Measurements from ENCODE around the gene RDX.
"Not testable (repeated sequence)": the region's sequence is repeated elsewhere in the genome, so short reads cannot be mapped to it uniquely, and the experiment has no call there.

The RDX gene

GRCh38 chr11:110293389-110293788, 3.0 kb downstream of the RDX start:
- no peak overlapping the region for H3K4me3 ChIP-seq (ENCODE audit: insufficient read depth, low read length, poor library complexity, severe bottlenecking)

GRCh38 chr11:110292146-110292545, 4.3 kb downstream of the RDX start:
- H3K36me3 ChIP-seq (ENCODE audit: low read length); H3K9me3 ChIP-seq (ENCODE audit: insufficient read depth, low read length); H4K20me1 ChIP-seq (ENCODE audit: low read depth, low read length); H3K27ac ChIP-seq (ENCODE audit: low read depth, low read length); H3K4me3 ChIP-seq (ENCODE audit: insufficient read depth, low read length, poor library complexity, severe bottlenecking); H3K9ac ChIP-seq (ENCODE audit: low read length); H3K9me2 ChIP-seq (replicated peaks; ENCODE audit: insufficient read depth, low read length); H3F3A ChIP-seq (ENCODE audit: insufficient read depth); H3K79me2 ChIP-seq (ENCODE audit: insufficient read depth, low read length); H3K27me3 ChIP-seq (ENCODE audit: low read length); H2AFZ ChIP-seq (ENCODE audit: low read depth, low read length, severe bottlenecking); H3K4me2 ChIP-seq (ENCODE audit: low read depth, low read length, poor library complexity, severe bottlenecking): not testable (repeated sequence)

More at GRCh38 chr11:110293389-110293788, 3.0 kb downstream of the RDX start:
- Histone ChIP-seq H3K36me3 (ENCODE audit: low read length) (no peaks in the 10 kb centered on the region), H3K27me3 (ENCODE audit: low read length) (no peaks in the 10 kb centered on the region), H3K9me3 (ENCODE audit: insufficient read depth, low read length) (no peaks in the 10 kb centered on the region), H3K27ac (ENCODE audit: low read depth, low read length) (no peak overlapping the region), H3K9ac (ENCODE audit: low read length) (no peak overlapping the region), H3K79me2 (ENCODE audit: insufficient read depth, low read length) (no peaks in the 10 kb centered on the region), H3K4me2 (ENCODE audit: low read depth, low read length, poor library complexity, severe bottlenecking) (no peak overlapping the region), H3K9me2 (replicated peaks; ENCODE audit: insufficient read depth, low read length) (no peaks in the 10 kb centered on the region), H3F3A (ENCODE audit: insufficient read depth) (no peaks in the 10 kb centered on the region; the same call in none of the 2 replicates), H4K20me1 (ENCODE audit: low read depth, low read length) (0 out of 2 replicates have a peak, but pooled peaks cover 8% of the 10 kb centered on the region), H2AFZ (ENCODE audit: low read depth, low read length, severe bottlenecking) (no peak overlapping the region)
- TF ChIP-seq CTCF (IDR thresholded peaks at IDR 0.05; ENCODE audit: insufficient read depth, low read length, poor library complexity, severe bottlenecking), result no peak
- TF ChIP-seq EZH2phosphoT487 (conservative IDR thresholded peaks at IDR 0.05; ENCODE audit: low read length), result no peak

DNA sequence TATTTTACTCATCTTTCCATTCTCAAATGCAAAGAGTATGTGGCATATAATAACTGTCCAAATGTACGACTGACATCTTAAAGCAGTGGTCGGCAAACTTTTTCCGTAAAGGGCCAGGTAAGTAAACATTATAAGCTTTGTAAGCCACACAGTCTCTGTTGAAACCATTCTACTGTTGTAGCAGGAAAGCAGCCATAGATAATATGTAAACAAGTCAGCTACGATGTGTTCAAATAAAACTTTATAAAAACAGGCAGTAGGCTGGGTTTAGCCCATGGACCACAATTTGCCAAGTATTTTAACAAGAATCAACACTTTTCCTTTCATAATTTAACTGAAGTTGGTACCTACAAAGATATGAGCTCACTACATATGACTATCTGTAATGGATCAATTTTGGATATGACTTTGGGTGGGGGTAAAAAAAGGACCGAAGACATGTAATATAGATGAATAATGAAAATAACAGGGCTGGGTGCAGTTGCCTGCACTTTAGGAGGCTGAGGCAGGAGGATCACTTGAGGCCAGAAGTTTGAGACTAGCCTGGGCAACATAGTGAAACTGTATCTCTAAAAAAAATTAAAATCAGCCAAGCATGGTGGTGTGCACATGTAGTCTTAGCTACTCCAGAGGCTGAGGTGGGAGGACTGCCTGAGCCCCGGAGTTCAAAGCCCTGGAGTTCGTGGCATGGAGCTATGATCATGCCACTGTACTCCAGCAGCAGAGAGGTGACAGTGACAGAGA, 5.7 kb downstream of the RDX start:
- 0 out of 2 replicates have a peak, but pooled peaks cover 8% of the 10 kb centered on the region for H4K20me1 ChIP-seq (ENCODE audit: low read depth, low read length)
- TF ChIP-seq EZH2phosphoT487 (conservative IDR thresholded peaks at IDR 0.05; ENCODE audit: low read length), result no peak
- TF ChIP-seq CTCF (IDR thresholded peaks at IDR 0.05; ENCODE audit: insufficient read depth, low read length, poor library complexity, severe bottlenecking), result no peak
- H3K27me3 ChIP-seq (ENCODE audit: low read length), result no peaks in the 10 kb centered on the region
- no peaks in the 10 kb centered on the region for H3K36me3 ChIP-seq (ENCODE audit: low read length)
- no peaks in the 10 kb centered on the region for H3K79me2 ChIP-seq (ENCODE audit: insufficient read depth, low read length)
- H3K4me2 ChIP-seq (ENCODE audit: low read depth, low read length, poor library complexity, severe bottlenecking), result no peak overlapping the region
- no peak overlapping the region for H2AFZ ChIP-seq (ENCODE audit: low read depth, low read length, severe bottlenecking)
- no peaks in the 10 kb centered on the region for H3K9me2 ChIP-seq (replicated peaks; ENCODE audit: insufficient read depth, low read length)
- H3K27ac ChIP-seq (ENCODE audit: low read depth, low read length), result no peak overlapping the region
- H3K4me3 ChIP-seq (ENCODE audit: insufficient read depth, low read length, poor library complexity, severe bottlenecking), result no peak overlapping the region
- no peaks in the 10 kb centered on the region for H3K9me3 ChIP-seq (ENCODE audit: insufficient read depth, low read length)
- H3F3A ChIP-seq (ENCODE audit: insufficient read depth), result no peaks in the 10 kb centered on the region
- H3K9ac ChIP-seq (ENCODE audit: low read length), result no peak overlapping the region

GRCh38 chr11:110289472-110289871, 6.9 kb downstream of the RDX start:
- Histone ChIP-seq H3K36me3 (ENCODE audit: low read length) (no peaks in the 10 kb centered on the region), H3K4me2 (ENCODE audit: low read depth, low read length, poor library complexity, severe bottlenecking) (no peak overlapping the region), H3K27ac (ENCODE audit: low read depth, low read length) (no peak overlapping the region), H3K79me2 (ENCODE audit: insufficient read depth, low read length) (no peaks in the 10 kb centered on the region), H3K9me3 (ENCODE audit: insufficient read depth, low read length) (no peaks in the 10 kb centered on the region), H3K27me3 (ENCODE audit: low read length) (no peaks in the 10 kb centered on the region), H2AFZ (ENCODE audit: low read depth, low read length, severe bottlenecking) (no peak overlapping the region), H3K9me2 (replicated peaks; ENCODE audit: insufficient read depth, low read length) (no peaks in the 10 kb centered on the region), H4K20me1 (ENCODE audit: low read depth, low read length) (no peaks in the 10 kb centered on the region), H3K4me3 (ENCODE audit: insufficient read depth, low read length, poor library complexity, severe bottlenecking) (no peak overlapping the region), H3K9ac (ENCODE audit: low read length) (no peak overlapping the region), H3F3A (ENCODE audit: insufficient read depth) (no peaks in the 10 kb centered on the region)
- no peak for TF ChIP-seq EZH2phosphoT487 (conservative IDR thresholded peaks at IDR 0.05; ENCODE audit: low read length)

All from SU-DHL-6 (cell line).